Stimulated activated CD8-positive, alpha-beta memory T cell treated with anti-CD3 and anti-CD28 coated beads, Interleukin-15, amount 100 ng/mL, for 24 hours (primary cell): ENCODE data around the gene INTS6L.
A peak's percentile ranks its signal among the peaks of the same experiment; 100 is the strongest.
"Not testable (repeated sequence)": the region's sequence is repeated elsewhere in the genome, so short reads cannot be mapped to it uniquely, and the experiment has no call there.

Experiments
- DNase-seq: peaks from one replicate; pipeline ENCODE4 v3.0.0-alpha.2; 2020; ENCODE audit warnings: low read depth

The INTS6L gene

GRCh38 chrX:135528254-135528653 lies 7.8 kb downstream of the INTS6L start:
- DNase-seq, result no peak

- no peak for DNase-seq
These were observed 8.3 kb downstream of the INTS6L start for GRCh38 chrX:135528756-135529155.

GRCh38 chrX:135530097-135530496 lies 9.6 kb downstream of the INTS6L start:
- no peak for DNase-seq

GRCh38 chrX:135531813-135532212 lies 11.4 kb downstream of the INTS6L start:
- no peak for DNase-seq

- DNase-seq, result no peak
These were observed 14.8 kb downstream of the INTS6L start for GRCh38 chrX:135535077-135535940.

- DNase-seq, result no peak
These were observed 16.4 kb downstream of the INTS6L start for GRCh38 chrX:135536877-135537276.

GRCh38 chrX:135541351-135541750 lies 20.9 kb downstream of the INTS6L start:
- DNase-seq, result no peak

- DNase-seq, result no peak
These were observed 22.7 kb downstream of the INTS6L start for GRCh38 chrX:135543172-135543571.

GRCh38 chrX:135543924-135544323 lies 23.5 kb downstream of the INTS6L start:
- no peak for DNase-seq

GRCh38 chrX:135544338-135544948 lies 24.0 kb downstream of the INTS6L start:
- no peak for DNase-seq

- no peak for DNase-seq
These were observed 27.3 kb downstream of the INTS6L start for GRCh38 chrX:135547767-135548166.

GRCh38 chrX:135549519-135549918 lies 29.1 kb downstream of the INTS6L start:
- DNase-seq, result no peak

- DNase-seq, result no peak
These were observed 35.6 kb downstream of the INTS6L start for GRCh38 chrX:135556055-135556454.

GRCh38 chrX:135557344-135557743 lies 36.9 kb downstream of the INTS6L start:
- no peak for DNase-seq

- DNase-seq, result no peak
These were observed 52.0 kb downstream of the INTS6L start for GRCh38 chrX:135572436-135572835.

- DNase-seq, result no peak
These were observed 61.0 kb downstream of the INTS6L start for GRCh38 chrX:135581496-135581895.

GRCh38 chrX:135585153-135585552 lies 64.7 kb downstream of the INTS6L start:
- no peak for DNase-seq

- no peak for DNase-seq
These were observed 71.4 kb downstream of the INTS6L start for GRCh38 chrX:135591871-135592270.

- not testable (repeated sequence) for DNase-seq
These were observed 73.6 kb downstream of the INTS6L start for GRCh38 chrX:135594049-135594448.

- not testable (repeated sequence) for DNase-seq
These were observed 74.0 kb downstream of the INTS6L start for GRCh38 chrX:135594453-135594852.

GRCh38 chrX:135595543-135595942 lies 75.1 kb downstream of the INTS6L start:
- no peak for DNase-seq

GRCh38 chrX:135596495-135596894 lies 76.0 kb downstream of the INTS6L start:
- peak; percentile 9 for DNase-seq

- DNase-seq, result no peak
These were observed 85.4 kb downstream of the INTS6L start for GRCh38 chrX:135605906-135606305.
